GM19468 (cell line): Measurements from ENCODE around the gene RHOBTB1.

Experiments
- ATAC-seq: cut with Tn5 transposase; IDR thresholded peaks from one replicate; pipeline ENCODE4 v1.9.1; 2021; ENCODE audit warnings: mild to moderate bottlenecking, moderate library complexity, moderate number of reproducible peaks; ENCODE audit not compliant: unreplicated experiment; ENCODE audit errors: extremely low read depth

Gene RHOBTB1

DNA sequence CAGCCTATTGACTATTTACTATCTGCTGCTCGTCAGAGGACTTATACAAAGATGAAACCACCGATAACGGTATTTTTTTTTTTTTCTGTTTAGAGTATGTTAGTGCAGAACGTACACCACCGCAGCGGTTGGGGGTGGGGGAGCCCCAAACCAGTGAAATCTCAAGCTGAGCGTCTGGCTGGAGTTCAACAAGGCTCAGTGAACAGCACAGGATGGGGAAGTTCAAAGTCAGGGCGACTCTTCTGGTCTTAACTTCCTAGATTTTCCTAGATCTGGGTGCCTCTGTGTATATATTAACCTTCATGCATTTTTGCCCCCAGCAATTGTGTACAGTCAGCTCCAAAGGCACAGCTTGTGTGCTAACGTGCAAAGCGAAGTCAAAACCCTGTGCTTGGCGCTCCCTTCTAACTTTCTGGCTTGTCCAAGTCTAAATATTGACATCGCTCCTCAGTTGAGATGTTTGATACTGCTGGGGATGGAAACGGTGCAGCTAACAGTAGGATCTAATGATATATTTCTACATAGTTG is 1.1 kb downstream of the RHOBTB1 start:
- ATAC-seq = no peak

DNA sequence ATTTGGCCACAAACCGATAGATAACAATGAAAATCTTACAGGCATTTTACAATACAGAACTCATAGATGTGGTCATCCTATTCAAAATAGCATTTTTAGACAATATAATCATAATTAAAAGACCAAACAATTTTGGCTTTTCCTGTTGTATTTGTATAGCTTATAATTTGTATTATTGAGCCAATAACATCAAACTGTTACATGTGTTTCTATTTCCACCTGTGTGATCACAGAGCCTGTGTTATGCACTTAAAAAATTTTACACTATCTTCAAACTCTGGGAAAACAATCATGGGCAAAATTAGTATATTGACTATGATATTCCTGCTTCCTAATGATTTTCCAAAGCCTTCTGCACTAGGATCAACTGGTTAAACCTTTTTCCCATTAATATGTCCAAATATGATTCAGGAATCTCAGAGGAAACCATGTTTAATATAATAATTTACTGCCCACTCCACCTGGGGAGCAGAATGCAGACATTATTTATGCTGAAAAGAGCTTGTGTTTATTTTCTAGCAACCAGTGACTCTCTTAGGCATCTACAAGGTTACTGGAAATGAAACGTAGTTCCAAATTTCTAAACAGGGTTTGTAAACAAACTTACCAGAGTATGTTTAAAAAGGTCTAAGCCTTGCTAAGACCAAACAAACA is 1.7 kb downstream of the RHOBTB1 start:
- no peak for ATAC-seq

DNA sequence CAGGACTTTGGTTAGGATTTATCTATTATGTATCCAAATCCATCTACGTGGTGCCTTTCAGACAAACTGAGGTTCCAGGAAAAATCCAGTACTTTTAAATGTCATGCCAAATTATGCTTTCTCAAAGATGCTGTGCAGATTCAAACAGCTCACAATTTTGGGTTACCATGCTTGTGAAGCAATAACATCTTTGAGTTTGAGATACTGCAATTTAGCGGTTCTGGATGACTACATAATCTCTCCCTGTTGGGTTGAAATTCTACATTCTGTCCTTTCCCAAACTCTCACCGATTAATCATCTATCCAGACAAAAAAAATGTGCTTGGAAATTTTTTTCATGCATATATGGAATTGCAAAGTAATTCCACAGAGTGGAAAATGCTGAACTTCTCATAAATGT is 3.5 kb downstream of the RHOBTB1 start:
- no peak for ATAC-seq

DNA sequence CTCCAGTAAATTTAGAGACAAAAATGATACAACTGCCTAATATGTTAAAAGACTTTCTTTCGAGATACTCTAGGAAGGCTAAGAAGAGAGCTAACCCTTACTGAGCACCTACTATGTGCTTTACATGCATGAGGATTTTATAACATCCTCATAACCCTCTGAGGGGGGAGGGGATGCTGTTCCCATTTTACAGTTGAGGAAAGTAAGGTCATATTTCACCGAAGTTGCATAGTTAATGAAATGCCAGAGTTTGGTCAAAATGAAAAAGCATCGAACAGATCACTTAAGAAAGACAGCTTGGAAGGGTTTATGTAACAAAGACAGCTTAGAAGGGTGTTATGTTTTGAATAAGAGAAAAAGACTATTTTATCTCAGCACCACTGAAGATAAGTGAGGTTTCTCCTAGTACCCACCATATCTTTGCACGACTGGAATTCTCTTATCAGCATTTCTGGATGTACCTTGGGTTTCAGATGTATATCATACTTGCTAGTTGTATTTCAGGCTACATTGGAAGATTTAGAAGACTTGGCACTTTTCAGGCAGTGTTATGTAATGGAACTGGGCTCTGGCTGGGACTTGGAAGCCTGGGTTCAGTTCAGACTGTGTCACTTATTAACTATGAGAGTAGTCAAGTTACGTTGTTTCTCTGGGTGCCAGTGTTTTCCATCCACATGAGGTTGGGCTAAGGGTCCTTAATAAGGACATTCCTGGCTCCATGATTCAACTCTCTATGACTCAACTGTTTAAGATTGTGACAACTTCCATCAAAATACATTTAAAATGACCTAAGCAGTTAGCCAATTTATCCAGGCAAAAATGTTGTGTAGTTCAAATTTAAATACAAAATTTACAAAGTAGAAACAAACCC is 6.0 kb downstream of the RHOBTB1 start:
- no peak for ATAC-seq

DNA sequence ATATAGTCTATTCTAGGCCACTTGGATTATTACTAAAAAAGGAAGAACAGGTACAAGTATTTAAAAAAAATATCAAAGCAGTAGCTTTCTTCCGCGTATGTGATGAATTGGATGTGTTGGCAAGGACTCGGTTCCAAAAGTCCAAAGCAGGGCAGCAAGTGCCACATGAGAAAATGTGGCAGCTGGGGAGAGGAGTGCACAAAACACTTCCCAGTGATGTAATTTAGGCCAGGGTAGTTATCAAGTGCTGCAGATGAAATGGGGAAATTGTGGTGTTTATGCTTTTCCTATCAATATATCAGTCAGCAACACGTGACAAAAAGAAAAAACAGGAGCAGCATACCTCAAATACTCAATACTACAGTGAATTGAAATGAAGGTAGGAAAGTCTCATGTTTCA is 7.0 kb downstream of the RHOBTB1 start:
- no peak for ATAC-seq

DNA sequence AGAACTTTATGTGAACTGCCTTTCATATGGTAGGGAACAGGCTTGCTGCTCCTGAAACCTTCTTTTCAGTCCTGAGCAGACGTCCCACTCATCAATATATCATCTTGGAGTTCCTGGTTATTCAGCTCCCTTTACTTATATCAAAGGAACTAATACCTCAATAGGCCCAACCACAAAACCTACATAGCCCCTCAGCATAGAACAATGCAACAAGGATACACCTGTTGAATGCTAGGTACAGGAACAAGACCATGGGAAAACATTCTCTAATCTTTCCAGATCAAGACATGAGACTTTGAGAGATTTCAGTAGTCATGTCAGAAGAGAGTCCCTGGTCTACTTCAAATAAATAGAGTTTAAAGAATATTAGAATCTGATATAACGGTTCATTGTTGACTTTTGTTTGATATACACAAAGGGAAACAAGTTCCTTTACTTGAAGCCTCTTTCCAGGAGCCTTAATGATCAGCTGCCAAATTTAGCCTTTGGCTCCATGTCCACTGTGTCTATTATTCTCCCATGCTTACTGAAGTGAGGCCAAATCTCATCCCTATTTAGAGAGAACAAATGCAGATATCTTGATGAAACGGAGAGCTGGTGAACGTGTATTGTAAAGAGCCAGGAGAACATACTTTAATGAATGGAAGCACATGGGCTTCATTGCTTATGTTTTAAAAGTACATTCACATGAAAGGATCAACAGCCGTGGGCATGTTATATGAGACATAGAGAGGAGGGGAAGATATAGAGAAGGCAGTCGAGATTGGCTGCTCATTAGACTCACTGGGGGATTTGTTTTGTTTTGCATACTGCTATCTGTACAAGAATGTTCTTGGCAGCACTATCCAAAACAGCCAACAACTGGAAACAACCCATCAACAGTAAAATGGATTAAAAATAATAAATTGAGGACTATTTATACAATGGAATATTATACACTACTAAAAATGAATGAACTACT is 9.5 kb downstream of the RHOBTB1 start:
- no peak for ATAC-seq

DNA sequence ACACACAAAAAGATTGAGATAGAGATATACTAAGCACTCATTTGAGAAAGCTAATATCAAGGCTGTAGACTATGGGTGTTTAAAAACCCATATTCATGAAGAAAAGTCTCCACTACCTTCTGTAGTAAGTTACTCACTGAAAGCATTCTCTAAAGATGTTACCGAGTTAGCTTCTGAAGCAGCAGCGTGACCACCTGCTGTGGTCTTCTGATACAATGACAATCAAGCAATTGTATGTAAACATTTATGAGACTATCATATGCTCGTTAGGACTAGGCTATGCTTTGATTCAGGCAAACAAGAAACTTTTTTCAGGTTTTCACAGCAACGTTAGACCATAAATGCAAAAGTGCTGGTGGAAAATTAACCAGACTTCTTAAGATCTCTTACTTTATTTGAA is 11.2 kb downstream of the RHOBTB1 start:
- ATAC-seq = no peak

DNA sequence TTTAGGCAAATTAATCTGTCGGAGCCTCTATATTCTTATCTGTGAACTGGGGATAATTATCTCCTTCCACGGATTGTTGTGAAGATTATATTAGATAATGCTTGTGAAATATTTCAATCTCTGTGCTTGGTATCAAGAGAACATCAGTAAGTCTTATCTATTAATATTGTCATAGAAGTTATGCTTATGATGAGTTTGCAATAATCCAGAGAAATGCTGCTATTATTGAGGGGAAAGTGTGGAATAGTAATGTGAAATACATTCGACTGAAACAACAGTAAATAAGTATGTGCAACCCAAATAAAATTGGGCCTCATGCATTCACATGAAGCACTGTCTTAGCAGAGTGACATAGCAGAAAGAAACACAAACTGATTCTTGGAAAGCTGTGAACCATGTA is 13.7 kb downstream of the RHOBTB1 start:
- ATAC-seq = no peak

DNA sequence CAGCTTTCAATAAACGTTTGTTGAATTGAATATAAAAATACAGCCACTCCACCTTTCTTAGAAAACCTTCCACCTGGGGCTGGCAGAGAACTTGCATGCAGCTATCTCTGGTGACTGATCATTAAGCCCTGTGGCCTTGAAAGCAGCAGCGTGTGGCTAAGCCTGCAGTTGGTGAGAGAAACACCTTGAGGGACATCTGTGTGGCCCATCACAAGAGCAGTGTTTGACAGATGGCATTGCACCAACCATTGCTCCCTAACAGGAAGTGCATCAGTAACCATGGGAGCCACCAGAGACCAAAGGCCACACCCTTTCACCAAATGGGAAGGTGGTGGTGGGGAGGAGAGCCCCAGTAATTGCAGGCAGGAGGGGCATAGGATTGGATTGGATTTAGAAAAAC is 22.4 kb downstream of the RHOBTB1 start:
- no peak for ATAC-seq

DNA sequence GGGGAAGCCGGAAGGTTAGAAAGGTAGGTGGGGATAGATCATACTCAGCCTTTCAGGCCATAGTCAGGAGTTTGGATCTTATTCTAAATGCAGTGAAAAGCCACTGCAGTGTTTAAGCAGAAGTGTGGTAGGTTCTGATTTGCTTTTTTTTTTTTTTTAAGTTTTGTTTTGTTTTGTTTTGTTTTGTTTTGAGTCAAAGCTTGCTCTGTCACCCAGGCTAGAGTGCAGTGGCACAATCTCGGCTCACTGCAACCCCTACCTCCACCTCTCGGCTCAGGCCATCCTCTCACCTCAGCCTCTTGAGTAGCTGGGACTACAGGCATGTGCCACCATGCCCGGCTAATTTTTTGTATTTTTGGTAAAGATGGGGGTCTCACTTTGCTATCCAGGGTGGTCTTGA is 23.5 kb downstream of the RHOBTB1 start:
- no peak for ATAC-seq

DNA sequence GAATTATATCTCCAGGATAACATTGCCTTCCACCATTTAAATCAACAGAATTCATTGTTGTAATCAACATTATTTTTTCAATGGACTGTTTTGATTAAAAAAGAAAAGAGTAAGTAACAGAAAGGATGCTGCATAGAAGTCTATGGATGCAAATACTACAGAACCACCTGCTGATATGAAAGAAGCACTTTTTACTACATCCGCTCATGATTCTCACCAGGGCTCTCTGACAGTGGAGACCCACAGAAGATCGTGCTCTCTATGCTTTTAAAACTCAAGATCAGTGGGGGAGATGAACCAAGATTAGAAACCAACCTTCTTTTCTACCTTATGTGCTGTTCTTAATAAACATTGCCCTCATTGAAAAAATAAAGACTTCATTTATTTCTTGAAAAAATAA is 24.4 kb downstream of the RHOBTB1 start:
- no peak for ATAC-seq

DNA sequence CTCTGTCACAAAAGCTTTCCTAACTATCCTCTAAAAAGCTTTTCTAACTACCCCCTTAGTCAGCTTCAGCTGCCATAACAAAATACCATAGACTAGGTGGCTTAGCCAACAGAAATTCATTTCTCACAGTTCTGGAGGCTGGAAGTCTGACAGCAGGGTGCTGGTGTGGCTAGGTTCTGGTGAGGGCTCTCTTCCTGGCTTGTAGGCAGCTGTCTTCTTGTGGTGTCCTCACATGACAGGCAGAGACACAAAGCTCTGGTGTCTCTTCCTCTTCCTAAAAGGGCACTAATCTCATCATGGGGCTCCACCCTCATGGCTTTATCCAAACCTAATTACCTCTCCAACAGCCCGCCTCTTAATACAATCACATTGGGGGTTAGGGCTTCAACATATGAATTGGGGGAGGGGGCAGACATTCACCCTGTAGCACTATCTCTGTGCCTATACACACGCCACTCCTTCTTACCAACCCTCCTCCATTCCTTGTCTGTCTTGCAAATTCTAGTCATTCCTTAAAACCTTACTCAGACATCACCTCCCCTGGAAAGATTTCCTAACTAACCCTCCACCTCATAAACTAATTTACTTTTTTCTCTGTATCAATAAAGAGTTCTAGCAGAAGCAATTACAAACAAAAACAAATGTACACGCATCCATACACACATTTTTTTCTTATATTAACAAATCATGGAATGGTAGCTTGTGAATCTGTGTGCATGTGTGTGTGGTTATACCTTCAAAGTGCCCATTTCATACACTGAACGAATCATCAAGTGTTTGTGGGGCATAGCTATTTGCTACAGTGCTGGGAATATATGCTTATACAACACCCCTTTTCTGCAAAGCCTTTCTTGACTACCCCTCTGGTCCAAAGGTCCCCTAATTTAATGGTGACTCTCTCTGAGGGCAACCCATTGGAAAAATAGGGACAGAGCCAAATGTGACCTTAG is 26.4 kb downstream of the RHOBTB1 start:
- no peak for ATAC-seq

DNA sequence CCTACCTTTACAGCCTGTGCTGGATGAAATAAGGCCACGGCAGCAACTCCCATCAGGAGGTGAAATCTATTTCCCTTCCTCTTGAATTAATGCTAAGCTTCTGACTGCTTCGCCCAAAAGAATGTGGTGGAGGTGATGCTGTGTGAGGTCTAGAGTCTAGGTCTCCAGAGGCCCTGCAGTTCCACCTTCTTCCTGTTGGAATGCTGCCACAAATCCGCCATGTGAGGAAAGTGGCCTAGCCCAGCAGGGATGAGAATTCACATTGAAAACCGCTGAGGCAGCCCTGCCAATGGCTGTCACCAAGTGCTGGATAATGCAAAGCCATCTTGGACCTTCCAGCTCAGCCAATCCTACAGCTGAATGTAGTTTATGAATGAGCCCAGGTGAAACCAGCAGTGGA is 28.0 kb downstream of the RHOBTB1 start:
- no peak for ATAC-seq

DNA sequence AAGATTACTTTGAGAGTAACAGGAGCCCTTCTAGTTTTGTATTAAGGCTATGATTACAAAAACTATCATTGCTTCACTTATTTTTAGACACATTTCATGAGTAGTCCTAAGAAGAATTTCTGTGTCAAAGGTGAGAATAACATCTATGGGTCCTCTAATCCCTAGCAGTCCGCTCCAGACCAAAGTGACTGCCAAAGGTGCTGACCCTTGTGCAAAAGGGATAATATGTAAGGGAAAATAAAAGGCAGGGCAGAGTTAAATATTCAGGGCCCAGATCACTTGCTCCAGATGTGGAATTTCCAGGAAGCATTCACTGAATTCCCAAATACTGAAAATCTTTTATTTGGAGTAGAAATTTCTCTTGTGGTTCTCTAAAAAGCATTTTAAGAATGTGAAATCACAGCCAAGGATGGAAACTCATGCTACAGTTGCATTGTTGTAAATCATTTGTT is 29.3 kb downstream of the RHOBTB1 start:
- no peak for ATAC-seq

DNA sequence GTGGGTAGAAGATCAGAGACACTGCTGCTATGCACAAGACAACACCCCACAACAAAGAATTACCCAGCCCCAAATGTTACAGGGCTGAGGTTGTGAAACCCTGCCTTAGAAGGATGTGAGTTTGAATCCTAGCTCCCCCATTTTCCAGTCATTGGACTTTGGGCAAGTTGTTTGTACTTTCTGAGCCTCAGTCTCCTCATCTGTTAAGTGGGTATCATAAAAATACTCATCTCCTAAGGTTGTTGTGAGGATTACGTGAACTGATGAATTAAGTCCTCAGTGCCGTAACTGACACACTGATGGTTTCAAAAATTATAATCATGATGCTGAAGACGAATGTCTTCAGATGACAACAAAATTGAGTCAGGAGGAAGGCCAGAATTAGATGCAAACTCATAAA is 30.3 kb downstream of the RHOBTB1 start:
- ATAC-seq = no peak

DNA sequence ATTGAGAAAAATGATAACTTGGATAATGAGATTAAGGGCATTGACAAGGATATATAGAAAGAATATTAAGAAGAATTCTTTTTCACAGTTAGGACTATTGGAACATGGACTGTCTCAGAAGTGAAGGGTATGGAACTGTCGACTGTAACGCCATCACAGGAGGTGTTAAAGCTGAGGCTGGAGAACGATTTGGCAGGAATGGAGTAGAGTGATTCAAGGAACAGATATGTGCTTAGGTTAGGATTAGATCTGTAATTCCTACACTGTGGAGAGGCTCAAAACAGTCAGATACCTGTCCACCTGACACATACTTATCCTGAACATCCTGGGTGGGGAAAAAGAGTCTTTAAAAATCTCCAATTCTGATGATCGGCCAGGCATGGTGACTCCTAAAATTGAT is 30.9 kb downstream of the RHOBTB1 start:
- no peak for ATAC-seq

DNA sequence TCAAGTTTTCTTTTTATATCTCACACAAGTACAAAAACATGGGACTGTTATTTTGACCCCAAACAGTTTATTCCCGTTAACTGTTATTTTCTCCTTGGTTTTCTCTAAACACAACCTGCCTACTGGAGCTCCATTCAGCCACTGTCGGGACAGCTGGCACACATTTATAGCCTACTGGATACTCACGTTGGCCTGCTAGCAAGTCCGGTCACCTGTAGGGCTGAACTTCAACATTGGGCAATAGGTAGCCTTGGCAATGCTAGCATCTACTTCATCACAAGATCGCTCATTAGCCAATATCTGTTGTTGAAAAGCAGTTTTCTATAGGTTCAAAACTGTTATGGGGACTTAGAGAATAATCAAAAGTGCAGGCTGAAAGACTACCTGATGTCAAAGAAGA is 32.3 kb downstream of the RHOBTB1 start:
- no peak for ATAC-seq

DNA sequence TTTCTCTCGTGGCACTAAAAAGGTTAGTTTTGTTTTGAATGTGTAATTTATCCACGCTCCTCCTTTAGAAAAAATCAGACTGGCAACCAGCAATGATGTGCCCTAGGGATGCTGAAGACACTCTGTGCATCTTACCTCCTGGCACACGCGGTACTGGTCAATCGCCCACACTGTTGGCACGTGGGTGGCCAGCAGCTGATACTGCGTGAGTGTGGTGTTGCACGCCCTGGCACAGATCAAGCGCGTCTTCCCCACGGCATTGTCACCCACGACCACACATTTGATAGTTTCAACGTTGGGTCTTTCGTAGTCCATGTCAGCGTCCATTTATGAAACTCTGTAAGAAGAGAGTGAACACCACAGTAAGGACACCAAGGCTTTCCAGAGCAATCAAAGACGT is 32.8 kb downstream of the RHOBTB1 start:
- ATAC-seq = no peak

DNA sequence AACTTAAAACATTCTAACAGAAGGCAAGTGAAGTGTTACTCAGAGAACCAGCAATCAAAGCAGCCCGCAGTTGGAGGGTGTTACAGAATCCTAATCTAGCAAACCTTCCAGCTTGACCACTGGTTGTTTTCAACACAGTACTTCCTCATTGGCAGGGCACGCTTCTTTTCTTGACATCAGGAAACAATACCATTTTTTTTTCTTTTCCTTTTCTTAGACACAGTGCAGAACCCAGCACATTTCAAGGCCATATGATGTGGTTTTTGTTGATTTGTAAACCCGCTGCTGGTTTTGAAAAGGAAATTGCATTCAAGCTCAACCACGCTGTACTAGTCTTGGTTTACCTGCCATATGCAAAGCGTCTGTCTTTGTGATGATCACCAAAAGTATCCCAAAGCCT is 33.4 kb downstream of the RHOBTB1 start:
- no peak for ATAC-seq
